Left lobe of liver (tissue), 2 donors: ENCODE results near the gene ENO2. TPM values are rescaled to one million over a fixed set of nuclear protein-coding genes. Genes with fewer than 3 reads are reported as not detected.

Experiments
- ATAC-seq: fragments of 200-7000 bp; cut with Tn5 transposase; one replicate; pipeline ENCODE4 v1.9.1; 2020; ENCODE audit warnings: mild to moderate bottlenecking, moderate library complexity
- DNase-seq: peaks from one replicate; pipeline ENCODE4 v3.0.0-alpha.2; 2020; ENCODE audit warnings: low spot score
- total RNA-seq: library from RNA; stranded (reverse); gene quantifications from one replicate; pipeline ENCODE4 v1.2.1, GENCODE V29; 2021
- donor health status: DM: no; HTN: no; CAD: no; lungs with moderate emphysema.
- donor health status: DM: no; HTN: yes; CAD: no.

The ENO2 gene
- total RNA-seq, 1 donor from 2014 or later = 3.6 TPM

- DNase-seq (no peak), ATAC-seq (no peak)
Observed at GRCh38 chr12:6928703-6929407, 14.5 kb downstream of the ENO2 start.

DNA sequence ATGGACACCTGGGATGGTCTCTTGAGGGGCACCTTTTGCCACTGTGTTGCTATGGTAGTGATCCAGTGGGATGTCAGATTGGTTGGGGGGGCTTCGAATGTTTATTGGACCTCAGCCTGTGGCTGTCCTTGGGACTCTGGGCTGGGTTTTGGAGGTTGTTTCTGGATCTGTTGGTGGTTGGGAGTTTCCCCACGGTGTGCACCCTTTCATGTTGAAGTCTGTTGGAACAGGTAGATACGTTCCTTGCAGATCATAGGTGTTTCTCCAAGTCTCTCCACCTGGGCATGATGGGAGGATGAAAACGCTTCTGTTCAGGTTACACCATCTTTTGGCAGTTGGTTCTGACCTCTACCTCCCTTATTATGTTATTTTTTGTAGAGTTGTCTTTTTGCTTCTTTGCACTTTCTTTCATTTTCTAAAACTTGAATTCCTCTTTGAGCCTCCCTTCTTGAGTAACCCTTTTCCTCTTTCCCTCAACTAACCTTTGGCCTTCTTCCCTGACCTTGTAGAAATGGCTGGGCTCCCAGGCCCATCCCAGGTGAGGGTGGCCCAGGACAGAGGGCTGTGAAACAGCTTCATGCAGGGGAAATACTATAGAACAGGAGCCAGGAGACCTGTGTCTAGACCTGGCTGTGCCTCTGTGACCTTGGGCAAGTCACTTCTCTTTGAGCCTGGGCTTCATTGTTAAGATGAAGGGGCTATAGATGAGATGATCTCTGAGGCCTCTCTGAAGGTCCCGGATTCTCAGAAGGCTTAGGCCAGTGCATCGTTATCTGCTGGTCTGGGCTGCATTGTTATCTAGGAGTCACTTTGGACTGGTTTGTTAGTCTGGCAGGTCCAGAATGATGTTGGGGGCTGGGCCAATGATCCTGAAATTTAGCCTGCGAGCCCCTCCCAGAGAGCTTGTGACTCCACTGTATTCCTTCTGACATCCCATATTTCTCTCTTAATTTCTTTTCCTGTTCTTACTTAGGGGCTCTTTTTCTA lies 15.4 kb downstream of the ENO2 start:
- no peak for ATAC-seq
- no peak for DNase-seq

DNA sequence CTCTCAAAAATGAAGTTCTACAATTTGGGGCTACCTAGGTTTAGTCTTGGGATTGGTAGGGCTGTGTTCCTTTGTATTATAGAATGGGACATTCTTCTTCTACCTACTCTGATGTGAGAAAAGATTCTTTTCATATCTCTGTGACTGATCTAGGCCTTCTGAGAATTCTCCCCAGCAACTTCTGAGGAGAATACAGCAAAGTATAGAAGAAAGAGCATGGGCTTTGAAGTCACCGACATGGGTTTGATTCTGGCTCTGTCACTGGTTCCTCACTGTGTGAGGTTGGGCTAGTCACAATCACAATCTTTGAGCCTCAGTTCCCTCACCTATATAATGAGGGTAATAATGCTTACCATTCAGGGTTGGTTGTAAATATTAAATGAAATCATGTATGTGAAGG lies 18.4 kb downstream of the ENO2 start:
- no peak for ATAC-seq
- no peak for DNase-seq

GRCh38 chr12:6934110-6934509 lies 19.7 kb downstream of the ENO2 start:
- ATAC-seq = no peak
- no peak for DNase-seq

- no peak for DNase-seq
- ATAC-seq = no peak
Observed at GRCh38 chr12:6935371-6936193, 21.2 kb downstream of the ENO2 start.

GRCh38 chr12:6936194-6936635 lies 21.8 kb downstream of the ENO2 start:
- no peak for ATAC-seq
- no peak for DNase-seq

DNA sequence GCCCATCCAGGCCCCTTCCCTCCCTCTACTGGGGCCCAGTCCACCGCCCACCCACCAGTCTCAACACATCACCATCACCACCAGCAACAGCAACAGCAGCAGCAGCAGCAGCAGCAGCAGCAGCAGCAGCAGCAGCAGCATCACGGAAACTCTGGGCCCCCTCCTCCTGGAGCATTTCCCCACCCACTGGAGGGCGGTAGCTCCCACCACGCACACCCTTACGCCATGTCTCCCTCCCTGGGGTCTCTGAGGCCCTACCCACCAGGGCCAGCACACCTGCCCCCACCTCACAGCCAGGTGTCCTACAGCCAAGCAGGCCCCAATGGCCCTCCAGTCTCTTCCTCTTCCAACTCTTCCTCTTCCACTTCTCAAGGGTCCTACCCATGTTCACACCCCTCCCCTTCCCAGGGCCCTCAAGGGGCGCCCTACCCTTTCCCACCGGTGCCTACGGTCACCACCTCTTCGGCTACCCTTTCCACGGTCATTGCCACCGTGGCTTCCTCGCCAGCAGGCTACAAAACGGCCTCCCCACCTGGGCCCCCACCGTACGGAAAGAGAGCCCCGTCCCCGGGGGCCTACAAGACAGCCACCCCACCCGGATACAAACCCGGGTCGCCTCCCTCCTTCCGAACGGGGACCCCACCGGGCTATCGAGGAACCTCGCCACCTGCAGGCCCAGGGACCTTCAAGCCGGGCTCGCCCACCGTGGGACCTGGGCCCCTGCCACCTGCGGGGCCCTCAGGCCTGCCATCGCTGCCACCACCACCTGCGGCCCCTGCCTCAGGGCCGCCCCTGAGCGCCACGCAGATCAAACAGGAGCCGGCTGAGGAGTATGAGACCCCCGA lies 22.5 kb downstream of the ENO2 start:
- peak; percentile 1 for ATAC-seq
- no peak for DNase-seq

DNA sequence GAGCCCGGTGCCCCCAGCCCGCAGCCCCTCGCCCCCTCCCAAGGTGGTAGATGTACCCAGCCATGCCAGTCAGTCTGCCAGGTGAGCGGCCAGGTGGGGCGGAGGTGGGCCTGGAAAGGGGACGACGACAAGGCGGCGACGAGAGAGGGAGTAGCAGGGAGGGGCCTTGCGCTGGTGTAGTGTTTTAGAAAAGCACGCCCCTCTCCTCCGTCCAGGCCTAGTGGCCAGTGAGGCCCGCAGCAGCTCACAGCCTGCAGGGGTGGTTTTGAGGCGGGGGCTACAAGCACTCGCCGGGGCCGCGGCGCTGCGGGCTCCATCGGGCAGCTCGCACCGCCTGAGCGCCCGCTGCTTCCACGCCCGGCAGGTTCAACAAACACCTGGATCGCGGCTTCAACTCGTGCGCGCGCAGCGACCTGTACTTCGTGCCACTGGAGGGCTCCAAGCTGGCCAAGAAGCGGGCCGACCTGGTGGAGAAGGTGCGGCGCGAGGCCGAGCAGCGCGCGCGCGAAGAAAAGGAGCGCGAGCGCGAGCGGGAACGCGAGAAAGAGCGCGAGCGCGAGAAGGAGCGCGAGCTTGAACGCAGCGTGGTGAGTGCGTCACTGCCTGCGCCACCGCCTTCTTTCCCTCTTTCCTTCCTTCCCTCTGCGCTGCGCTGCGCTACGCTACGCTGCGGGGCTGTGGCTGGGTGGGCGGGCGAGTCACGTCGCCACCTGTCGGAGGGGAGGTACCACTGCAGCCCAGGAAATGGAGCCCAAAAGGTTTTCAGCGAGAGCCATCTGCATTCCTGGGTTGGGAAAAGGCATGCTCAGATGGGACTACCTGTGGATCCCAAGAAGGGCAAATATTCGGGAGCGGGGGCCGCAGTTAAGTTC lies 23.3 kb downstream of the ENO2 start:
- DNase-seq (peak; percentile 95), ATAC-seq (peak; percentile 87)

DNA sequence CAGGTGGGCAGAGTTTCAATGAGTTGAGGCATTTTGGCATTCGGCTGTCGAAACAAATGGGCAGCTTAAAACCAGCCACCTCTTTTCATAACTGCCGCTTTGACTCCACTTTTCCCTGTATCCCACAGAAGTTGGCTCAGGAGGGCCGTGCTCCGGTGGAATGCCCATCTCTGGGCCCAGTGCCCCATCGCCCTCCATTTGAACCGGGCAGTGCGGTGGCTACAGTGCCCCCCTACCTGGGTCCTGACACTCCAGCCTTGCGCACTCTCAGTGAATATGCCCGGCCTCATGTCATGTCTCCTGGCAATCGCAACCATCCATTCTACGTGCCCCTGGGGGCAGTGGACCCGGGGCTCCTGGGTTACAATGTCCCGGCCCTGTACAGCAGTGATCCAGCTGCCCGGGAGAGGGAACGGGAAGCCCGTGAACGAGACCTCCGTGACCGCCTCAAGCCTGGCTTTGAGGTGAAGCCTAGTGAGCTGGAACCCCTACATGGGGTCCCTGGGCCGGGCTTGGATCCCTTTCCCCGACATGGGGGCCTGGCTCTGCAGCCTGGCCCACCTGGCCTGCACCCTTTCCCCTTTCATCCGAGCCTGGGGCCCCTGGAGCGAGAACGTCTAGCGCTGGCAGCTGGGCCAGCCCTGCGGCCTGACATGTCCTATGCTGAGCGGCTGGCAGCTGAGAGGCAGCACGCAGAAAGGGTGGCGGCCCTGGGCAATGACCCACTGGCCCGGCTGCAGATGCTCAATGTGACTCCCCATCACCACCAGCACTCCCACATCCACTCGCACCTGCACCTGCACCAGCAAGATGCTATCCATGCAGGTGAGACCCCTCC lies 24.2 kb downstream of the ENO2 start:
- DNase-seq = no peak
- no peak for ATAC-seq

- DNase-seq (no peak), ATAC-seq (no peak)
Observed at GRCh38 chr12:6939191-6939540, 24.8 kb downstream of the ENO2 start.

DNA sequence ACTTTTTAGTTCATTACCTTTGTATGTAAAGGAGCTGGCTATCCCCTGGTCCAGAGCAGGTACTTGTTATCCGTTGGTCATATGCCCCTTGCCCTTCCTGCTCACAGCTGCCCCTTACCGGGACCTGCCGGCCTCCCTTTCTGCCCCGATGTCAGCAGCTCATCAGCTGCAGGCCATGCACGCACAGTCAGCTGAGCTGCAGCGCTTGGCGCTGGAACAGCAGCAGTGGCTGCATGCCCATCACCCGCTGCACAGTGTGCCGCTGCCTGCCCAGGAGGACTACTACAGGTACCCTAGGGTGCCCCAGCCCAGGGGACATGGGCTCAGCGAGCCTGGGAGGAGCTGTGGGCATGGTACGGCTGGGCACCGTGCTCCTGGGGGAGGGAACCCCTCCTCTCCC lies 26.9 kb downstream of the ENO2 start:
- DNase-seq = no peak
- no peak for ATAC-seq

- DNase-seq (no peak), ATAC-seq (no peak)
Observed at GRCh38 chr12:6941782-6942181, 27.4 kb downstream of the ENO2 start.

- DNase-seq = no peak
- ATAC-seq = no peak
Observed at GRCh38 chr12:6942331-6942665, 27.9 kb downstream of the ENO2 start.

- peak; percentile 80 for DNase-seq
Observed at GRCh38 chr12:6943389-6943721, 29.0 kb downstream of the ENO2 start.

DNA sequence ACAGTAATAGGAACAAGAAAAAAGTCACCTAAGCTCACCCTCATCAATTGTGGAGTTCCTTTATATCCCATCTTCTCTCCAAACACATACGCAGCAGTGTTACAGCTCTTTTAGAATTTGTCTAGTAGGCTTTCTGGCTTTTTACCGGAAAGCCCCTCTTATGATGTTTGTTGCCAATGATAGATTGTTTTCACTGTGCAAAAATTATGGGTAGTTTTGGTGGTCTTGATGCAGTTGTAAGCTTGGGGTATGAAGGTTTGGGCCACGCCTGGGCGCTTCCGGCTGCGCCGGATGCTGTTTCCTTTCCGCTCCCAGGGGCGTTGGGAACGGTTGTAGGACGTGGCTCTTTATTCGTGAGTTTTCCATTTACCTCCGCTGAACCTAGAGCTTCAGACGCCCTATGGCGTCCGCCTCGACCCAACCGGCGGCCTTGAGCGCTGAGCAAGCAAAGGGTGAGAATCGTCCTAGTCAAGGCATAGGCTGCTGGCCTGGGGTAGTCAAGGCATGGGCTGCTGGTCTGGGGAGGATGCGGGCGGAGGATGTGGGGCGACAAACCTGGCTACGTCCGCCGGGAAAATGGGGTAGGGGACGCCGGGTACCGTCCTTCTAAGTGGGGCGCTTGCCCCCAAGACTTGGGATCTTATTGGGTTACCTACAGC lies 29.5 kb downstream of the ENO2 start, which contains the start of the genes C12orf57 and RNU7-1:
TSS of gene C12orf57 (plus strand) at position 301 of the 659 bp plus-strand sequence. CDS start at position 401, 100 bp downstream.
TSS of gene RNU7-1 (plus strand) at position 95 of the 659 bp plus-strand sequence.
- ATAC-seq (peak; percentile 45), DNase-seq (peak; percentile 84)

More at GRCh38 chr12:6943389-6943721, 29.0 kb downstream of the ENO2 start:
- ATAC-seq = peak; percentile 42

- ATAC-seq (peak; percentile 64), DNase-seq (peak; percentile 89)
Observed at GRCh38 chr12:6944381-6945186, 30.2 kb downstream of the ENO2 start.

DNA sequence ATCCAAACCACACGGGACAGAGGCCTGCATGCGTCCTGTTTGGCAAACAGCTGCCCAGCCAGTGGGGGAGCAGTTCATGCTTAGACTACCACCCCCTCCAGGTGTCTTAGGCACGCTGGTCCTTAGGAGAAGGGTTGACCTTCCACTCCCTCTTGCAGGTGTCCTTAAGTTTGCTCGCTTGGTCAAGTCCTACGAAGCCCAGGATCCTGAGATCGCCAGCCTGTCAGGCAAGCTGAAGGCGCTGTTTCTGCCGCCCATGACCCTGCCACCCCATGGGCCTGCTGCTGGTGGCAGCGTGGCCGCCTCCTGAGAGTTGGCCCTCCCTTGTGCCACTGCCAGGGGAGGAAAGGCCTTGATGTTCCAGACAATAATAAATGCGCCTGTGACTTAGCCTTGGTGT lies 31.2 kb downstream of the ENO2 start:
- DNase-seq = no peak
- ATAC-seq = no peak
